BJ (cell line): ENCODE data around the gene KCNQ5. TPM values are rescaled to one million over a fixed set of nuclear protein-coding genes. Genes with fewer than 3 reads are reported as not detected.

Experiments used
- CTCF ChIA-PET: fragments of 350-600 bp; formaldehyde crosslinking; extraction: SDS; loops from one replicate; lab custom pipeline; 2021; ENCODE audit warnings: antibody characterized with exemption, inconsistent platforms; lab: Yijun Ruan, JAX
- POLR2A ChIA-PET: fragments of 300-600 bp; sonication (Branson Sonifier 250); formaldehyde crosslinking; extraction: SDS; loops from one replicate; lab custom pipeline; 2021; ENCODE audit warnings: antibody characterized with exemption; lab: Charles Lee
- DNase-seq: peaks from one replicate; pipeline ENCODE4 v3.0.0-alpha.2; 2011; ENCODE audit warnings: low read depth
- H3K27me3 ChIP-seq: 2 replicates; pipeline ENCODE4 v1.6.0; 2011; ENCODE audit warnings: low read length; ENCODE audit not compliant: control insufficient read depth, insufficient read depth
- H3K36me3 ChIP-seq: 2 replicates; pipeline ENCODE4 v1.5.1; 2011; ENCODE audit warnings: low read length; ENCODE audit not compliant: control insufficient read depth, insufficient read depth
- H3K4me3 ChIP-seq: 2 replicates; pipeline ENCODE4 v1.5.1; 2011; ENCODE audit warnings: low read depth, mild to moderate bottlenecking, control low read depth, low read length
- CTCF ChIP-seq: IDR thresholded peaks from 2 replicates; pipeline ENCODE4 v1.5.1; 2011; ENCODE audit warnings: low read depth, mild to moderate bottlenecking, control low read depth, inconsistent platforms, low read length, moderate library complexity; ENCODE audit not compliant: insufficient read depth
- polyA plus RNA-seq: library from polyadenylated mRNA; depleted of rRNA; stranded (reverse); fragments of >200 nt; gene quantifications from 2 replicates; pipeline ENCODE4 v1.2.3, GENCODE V29; 2011

The KCNQ5 gene
- polyA plus RNA-seq, 1 experiment, result 1.4 TPM

- H3K4me3 ChIP-seq, result no peak overlapping the region
- no peak for TF ChIP-seq CTCF
- no peaks in the 10 kb centered on the region for H3K27me3 ChIP-seq
- no peak for DNase-seq
- ChIA-PET POLR2A (no interaction called here), CTCF (no interaction called here)
- no peaks in the 10 kb centered on the region for H3K36me3 ChIP-seq
Observed at GRCh38 chr6:73000460-73000859, 378.6 kb downstream of the KCNQ5 start.

- ChIA-PET CTCF (no interaction called here), POLR2A (no interaction called here)
- TF ChIP-seq CTCF, result no peak
- H3K27me3 ChIP-seq, result no peaks in the 10 kb centered on the region
- H3K4me3 ChIP-seq, result no peak overlapping the region
- no peaks in the 10 kb centered on the region for H3K36me3 ChIP-seq
- DNase-seq, result no peak
Observed at GRCh38 chr6:73002588-73002987, 380.7 kb downstream of the KCNQ5 start.

GRCh38 chr6:73003302-73003701 lies 381.4 kb downstream of the KCNQ5 start:
- no peak for DNase-seq
- Histone ChIP-seq H3K4me3 (no peak overlapping the region), H3K36me3 (no peaks in the 10 kb centered on the region), H3K27me3 (no peaks in the 10 kb centered on the region)
- POLR2A ChIA-PET, result no interaction called here
- CTCF ChIA-PET, result no interaction called here
- no peak for TF ChIP-seq CTCF

- Histone ChIP-seq H3K27me3 (no peaks in the 10 kb centered on the region), H3K4me3 (no peak overlapping the region), H3K36me3 (no peaks in the 10 kb centered on the region)
- no peak for DNase-seq
- CTCF ChIA-PET, result no interaction called here
- TF ChIP-seq CTCF, result no peak
- POLR2A ChIA-PET, result no interaction called here
Observed at GRCh38 chr6:73004231-73004630, 382.4 kb downstream of the KCNQ5 start.

- H3K36me3 ChIP-seq, result no peaks in the 10 kb centered on the region
- no peak for DNase-seq
- CTCF ChIA-PET, result no interaction called here
- TF ChIP-seq CTCF, result no peak
- no peaks in the 10 kb centered on the region for H3K27me3 ChIP-seq
- POLR2A ChIA-PET, result no interaction called here
- no peak overlapping the region for H3K4me3 ChIP-seq
Observed at GRCh38 chr6:73004861-73005260, 383.0 kb downstream of the KCNQ5 start.
